ENCODE data around the gene CA9. TPM values are rescaled to one million over a fixed set of nuclear protein-coding genes. Genes with fewer than 3 reads are reported as not detected.

The CA9 gene
- total and polyA plus RNA-seq, 2 donors (not counting 3 experiments of a cell fraction or from before 2014, with no cell fraction given), result 0.18 TPM; not detected in 1

- intact Hi-C loops (cut with micrococcal nuclease), result no loop called here
- dilution Hi-C loops (cut with MboI; ENCODE audit: extremely low pct_ligation_motif_present, low sequenced_read_pairs), result no loop called here
- POLR2A ChIA-PET, result interaction anchor here (1.2 kb wide), 1 partner anchor 28 kb away, joined by 4 read pairs; no protein-coding TSS in a partner anchor
These were observed 11.9 kb upstream of the CA9 start for GRCh38 chr9:35661756-35662350.

More at GRCh38 chr9:35661756-35662350, 11.9 kb upstream of the CA9 start:
- Histone ChIP-seq H3K4me2 (ENCODE audit: insufficient read depth, low read length) (no peak overlapping the region), H3K27ac (ENCODE audit: insufficient read depth, low read depth, low read length) (no peak overlapping the region), H4K20me1 (replicated peaks; ENCODE audit: control insufficient read depth, extremely low read depth, insufficient read depth, low read length) (no peaks in the 10 kb centered on the region), H3K79me2 (ENCODE audit: control insufficient read depth, insufficient read depth, low read length) (peaks cover 4% of the 10 kb centered on the region), H2AFZ (ENCODE audit: low read depth, low read length) (no peak overlapping the region), H3K36me3 (ENCODE audit: control insufficient read depth in 2 of 2, extremely low read depth in 1 of 2, insufficient read depth in 2 of 2, low read length in 2 of 2) (peaks cover 0 to 8% of the 10 kb centered on the region in 2 experiments), H3K4me1 (ENCODE audit: control insufficient read depth, extremely low read depth, insufficient read depth, low read length) (peaks cover 27% of the 10 kb centered on the region), H3K27me3 (ENCODE audit: control insufficient read depth in 2 of 2, insufficient read depth in 2 of 2, low read length in 2 of 2) (no peaks in the 10 kb centered on the region), H3K9me1 (replicated peaks; ENCODE audit: control insufficient read depth, extremely low read depth, insufficient read depth, low read length) (no peaks in the 10 kb centered on the region), H3K4me3 (replicated peaks in 1 of 3; ENCODE audit: insufficient read depth in 1 of 3, low read depth in 1 of 3, low read length in 3 of 3) (no peak overlapping the region), H3K9me3 (replicated peaks; ENCODE audit: control insufficient read depth, insufficient read depth, low read length) (no peaks in the 10 kb centered on the region), H3K9ac (replicated peaks; ENCODE audit: extremely low read depth, insufficient read depth, low read length) (no peak overlapping the region)
- no peak for DNase-seq (ENCODE audit: low read depth, low spot score)
- no TSS peak for BruUV-seq (replicated peaks)
- TF ChIP-seq EZH2 (IDR thresholded peaks at IDR 0.05; ENCODE audit: borderline replicate concordance, low read depth, low read length, severe bottlenecking) (no peak), CTCF (IDR thresholded peaks at IDR 0.05; ENCODE audit: extremely low read depth in 1 of 2, insufficient read depth in 1 of 2, low read depth in 1 of 2, low read length in 2 of 2) (no peak), GATA2 (IDR thresholded peaks at IDR 0.05; ENCODE audit: insufficient read depth, insufficient read length, low read depth, low read length) (no peak), FOS (IDR thresholded peaks at IDR 0.05; ENCODE audit: borderline replicate concordance, insufficient read depth, low read length) (no peak), POLR2AphosphoS5 (IDR thresholded peaks at IDR 0.05; ENCODE audit: insufficient read depth, low read depth, low read length) (no peak), MAX (IDR thresholded peaks at IDR 0.05; ENCODE audit: insufficient read depth, insufficient read length) (no peak)
- CTCF ChIA-PET, result interaction anchor here (0.7 to 10.0 kb wide), 4 partner anchors 12 to 58 kb away, joined by 3 to 227 read pairs (median 4); partner anchors contain the start of genes CA9 and TPM2
- FAIRE-seq, result no peak
